Measurements from ENCODE around the gene TH. TPM values are rescaled to one million over a fixed set of nuclear protein-coding genes. Genes with fewer than 3 reads are reported as not detected.

The TH gene
- total RNA-seq, 1 experiment from 2014 or later: not detected

DNA sequence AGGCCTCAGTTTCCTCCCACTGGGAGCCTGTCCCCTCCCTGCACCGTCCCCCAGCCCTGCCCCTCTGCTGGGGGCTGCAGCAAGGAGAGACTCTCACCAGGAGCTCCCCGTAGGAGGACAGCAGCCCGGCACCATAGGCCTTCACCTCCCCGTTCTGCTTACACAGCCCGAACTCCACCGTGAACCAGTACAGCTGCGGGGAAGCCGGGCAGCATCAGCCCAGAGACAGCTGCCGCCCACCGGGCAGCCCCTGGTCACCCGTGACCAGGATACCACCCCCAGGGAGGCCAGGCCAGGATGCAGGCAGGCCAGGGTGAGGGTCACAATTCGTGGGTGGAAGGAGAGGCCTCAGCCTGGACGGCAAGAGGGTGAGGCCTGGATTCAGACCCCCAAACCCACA lies 6.0 kb downstream of the TH start:
- POLR2A ChIA-PET: no interaction called here
- Histone ChIP-seq H3K4me1 (ENCODE audit: control insufficient read depth, insufficient read depth, low read length) (peaks cover 8% of the 10 kb centered on the region; the same call in 1 of the 2 replicates), H3K9me3 (ENCODE audit: control insufficient read depth, insufficient read depth, low read depth, low read length) (no peaks in the 10 kb centered on the region), H3K36me3 (ENCODE audit: control insufficient read depth, insufficient read depth, low read length) (no peaks in the 10 kb centered on the region), H3K27me3 (ENCODE audit: control insufficient read depth, insufficient read depth, low read length) (no peaks in the 10 kb centered on the region), H3K27ac (ENCODE audit: low read length) (no peak overlapping the region), H3K4me3 (ENCODE audit: low read depth in 2 of 2, low read length in 2 of 2) (no peak overlapping the region)
- ATAC-seq (no peak), DNase-seq (ENCODE audit: low read depth, low spot score) (no peak)
- TF ChIP-seq, protein P1, sequence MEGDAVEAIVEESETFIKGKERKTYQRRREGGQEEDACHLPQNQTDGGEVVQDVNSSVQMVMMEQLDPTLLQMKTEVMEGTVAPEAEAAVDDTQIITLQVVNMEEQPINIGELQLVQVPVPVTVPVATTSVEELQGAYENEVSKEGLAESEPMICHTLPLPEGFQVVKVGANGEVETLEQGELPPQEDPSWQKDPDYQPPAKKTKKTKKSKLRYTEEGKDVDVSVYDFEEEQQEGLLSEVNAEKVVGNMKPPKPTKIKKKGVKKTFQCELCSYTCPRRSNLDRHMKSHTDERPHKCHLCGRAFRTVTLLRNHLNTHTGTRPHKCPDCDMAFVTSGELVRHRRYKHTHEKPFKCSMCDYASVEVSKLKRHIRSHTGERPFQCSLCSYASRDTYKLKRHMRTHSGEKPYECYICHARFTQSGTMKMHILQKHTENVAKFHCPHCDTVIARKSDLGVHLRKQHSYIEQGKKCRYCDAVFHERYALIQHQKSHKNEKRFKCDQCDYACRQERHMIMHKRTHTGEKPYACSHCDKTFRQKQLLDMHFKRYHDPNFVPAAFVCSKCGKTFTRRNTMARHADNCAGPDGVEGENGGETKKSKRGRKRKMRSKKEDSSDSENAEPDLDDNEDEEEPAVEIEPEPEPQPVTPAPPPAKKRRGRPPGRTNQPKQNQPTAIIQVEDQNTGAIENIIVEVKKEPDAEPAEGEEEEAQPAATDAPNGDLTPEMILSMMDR (IDR thresholded peaks at IDR 0.05): no peak
- TF ChIP-seq TCF7L2 (IDR thresholded peaks at IDR 0.05; ENCODE audit: low read depth, low read length): no peak
- no TSS peak for BruUV-seq (replicated peaks)
- in situ Hi-C loops (cut with HindIII; ENCODE audit: low pct_unique_long_range_greater_than_20kb, low sequenced_read_pairs) (no loop called here), intact Hi-C loops (cut with micrococcal nuclease; ENCODE audit: unreplicated experiment) (no loop called here)
- CTCF ChIA-PET: interaction anchor here (0.6 to 2.2 kb wide), 4 partner anchors 8 to 281 kb away, joined by 3 to 10 read pairs (median 4); no protein-coding TSS in a partner anchor

DNA sequence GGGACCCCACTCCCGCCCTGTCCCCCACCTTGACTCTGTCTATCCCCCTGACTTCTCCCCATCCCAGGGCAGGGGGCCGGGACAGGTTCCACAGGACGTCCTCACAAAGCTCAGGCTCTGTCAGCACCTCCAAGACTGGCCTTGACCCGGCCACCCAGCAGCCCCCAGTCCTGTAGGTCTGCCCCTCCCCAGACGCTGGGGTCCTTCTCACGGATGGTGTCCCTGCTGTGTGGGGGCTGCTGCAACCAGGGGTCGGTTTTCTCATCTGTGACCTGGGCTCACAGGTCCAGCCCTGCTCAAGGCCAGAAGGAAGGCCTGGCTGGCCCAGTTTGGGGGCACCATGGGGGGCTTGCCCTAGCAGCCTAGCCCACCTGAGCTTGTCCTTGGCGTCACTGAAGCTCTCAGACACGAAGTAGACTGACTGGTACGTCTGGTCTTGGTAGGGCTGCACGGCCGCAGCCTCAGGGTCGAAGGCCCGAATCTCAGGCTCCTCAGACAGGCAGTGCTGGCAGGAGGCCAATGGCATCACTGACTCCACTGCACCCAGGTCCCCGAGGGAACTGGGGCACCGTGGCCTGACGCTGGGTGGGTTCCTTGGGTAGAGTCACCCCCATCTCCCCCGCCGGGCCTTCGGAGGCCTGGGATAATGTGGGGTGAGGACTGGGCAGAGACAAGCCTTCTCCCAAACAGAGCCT lies 6.6 kb downstream of the TH start:
- CTCF ChIA-PET: interaction anchor here (0.6 to 2.2 kb wide), 6 partner anchors 8 to 281 kb away, joined by 3 to 10 read pairs (median 4); no protein-coding TSS in a partner anchor
- TF ChIP-seq REST (IDR thresholded peaks at IDR 0.05; ENCODE audit: insufficient read depth in 1 of 2, low read depth in 2 of 2, low read length in 1 of 2) (no peak), TCF7L2 (IDR thresholded peaks at IDR 0.05; ENCODE audit: low read depth, low read length) (no peak)
- ATAC-seq (no peak), DNase-seq (ENCODE audit: low read depth, low spot score) (no peak)
- Histone ChIP-seq H3K9me3 (ENCODE audit: control insufficient read depth, insufficient read depth, low read depth, low read length) (no peaks in the 10 kb centered on the region), H3K27me3 (ENCODE audit: control insufficient read depth, insufficient read depth, low read length) (no peaks in the 10 kb centered on the region), H3K36me3 (ENCODE audit: control insufficient read depth, insufficient read depth, low read length) (no peaks in the 10 kb centered on the region), H3K4me1 (ENCODE audit: control insufficient read depth, insufficient read depth, low read length) (peaks cover 8% of the 10 kb centered on the region; the same call in 1 of the 2 replicates), H3K4me3 (ENCODE audit: low read depth in 2 of 2, low read length in 2 of 2) (no peak overlapping the region), H3K27ac (ENCODE audit: low read length) (no peak overlapping the region)
- in situ Hi-C loops (cut with HindIII; ENCODE audit: low pct_unique_long_range_greater_than_20kb, low sequenced_read_pairs) (no loop called here), intact Hi-C loops (cut with micrococcal nuclease; ENCODE audit: unreplicated experiment) (no loop called here)
- POLR2A ChIA-PET: no interaction called here
- no TSS peak for BruUV-seq (replicated peaks)

DNA sequence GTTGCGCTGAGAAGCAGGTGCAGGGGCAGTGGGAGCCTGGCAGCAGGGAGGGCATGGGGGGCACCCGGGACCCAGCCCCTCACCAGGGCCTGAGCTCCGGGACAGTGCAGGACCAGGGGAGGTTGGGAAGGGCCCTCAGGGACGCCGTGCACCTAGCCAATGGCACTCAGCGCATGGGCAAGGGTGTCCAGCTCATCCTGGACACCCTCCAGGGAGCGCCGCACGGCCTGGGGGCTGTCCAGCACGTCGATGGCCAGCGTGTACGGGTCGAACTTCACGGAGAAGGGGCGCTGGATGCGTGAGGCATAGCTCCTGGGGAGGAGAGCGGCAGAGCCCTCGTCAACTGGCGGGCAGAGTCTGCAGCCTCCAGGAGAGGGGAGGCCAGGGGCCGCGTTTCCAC lies 7.5 kb downstream of the TH start:
- intact Hi-C loops (cut with micrococcal nuclease; ENCODE audit: unreplicated experiment) (no loop called here), in situ Hi-C loops (cut with HindIII; ENCODE audit: low pct_unique_long_range_greater_than_20kb, low sequenced_read_pairs) (no loop called here)
- peaks cover 4% of the 10 kb centered on the region; the same call in 1 of the 2 replicates for H3K4me1 ChIP-seq (ENCODE audit: control insufficient read depth, insufficient read depth, low read length)
- POLR2A ChIA-PET: no interaction called here
- ATAC-seq (no peak), DNase-seq (ENCODE audit: low read depth, low spot score) (no peak)
- no TSS peak for BruUV-seq (replicated peaks)
- CTCF ChIA-PET: interaction anchor here (0.6 to 2.2 kb wide), 5 partner anchors 8 to 77 kb away, joined by 3 to 10 read pairs (median 3); no protein-coding TSS in a partner anchor
- H3K4me3 ChIP-seq (ENCODE audit: low read depth in 2 of 2, low read length in 2 of 2): no peak overlapping the region
- TF ChIP-seq TCF7L2 (IDR thresholded peaks at IDR 0.05; ENCODE audit: low read depth, low read length): no peak
- no peak for TF ChIP-seq POLR2AphosphoS5 (IDR thresholded peaks at IDR 0.05; ENCODE audit: low read depth, low read length)
- no peak for TF ChIP-seq SIN3A (IDR thresholded peaks at IDR 0.05; ENCODE audit: borderline replicate concordance, insufficient read depth, low read depth, low read length)
- no peak; a peak in 1 of 4 replicates for TF ChIP-seq REST (IDR thresholded peaks at IDR 0.05; ENCODE audit: insufficient read depth in 1 of 2, low read depth in 2 of 2, low read length in 1 of 2)
- H3K36me3 ChIP-seq (ENCODE audit: control insufficient read depth, insufficient read depth, low read length): no peaks in the 10 kb centered on the region
- no peak overlapping the region for H3K27ac ChIP-seq (ENCODE audit: low read length)
- H3K9me3 ChIP-seq (ENCODE audit: control insufficient read depth, insufficient read depth, low read depth, low read length): no peaks in the 10 kb centered on the region
- no peaks in the 10 kb centered on the region for H3K27me3 ChIP-seq (ENCODE audit: control insufficient read depth, insufficient read depth, low read length)

Measured in Panc1 (cell line).